ENCODE measurements around the gene NOD2.

Gene NOD2

DNA sequence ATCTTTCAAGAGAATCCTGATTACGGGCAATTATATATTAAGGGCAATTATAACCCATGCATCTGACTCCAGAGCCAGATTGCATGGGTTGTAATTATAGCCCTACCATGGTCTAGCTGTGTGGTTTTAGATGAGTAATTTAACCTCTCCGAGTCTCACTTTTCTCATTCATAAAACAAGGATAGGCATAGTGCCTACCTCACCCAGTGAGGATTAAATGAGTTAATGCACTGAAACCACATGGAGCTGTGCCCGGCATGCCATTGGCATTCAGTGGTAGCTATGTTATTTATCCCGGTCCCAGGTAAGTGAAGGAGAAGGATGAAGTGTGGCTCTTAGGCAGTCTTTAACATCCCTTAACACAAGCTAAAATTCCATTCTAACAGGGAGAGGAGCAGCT is 18.6 kb upstream of the NOD2 start:
- H3K4me3 ChIP-seq (ENCODE audit: low read length), result no peak overlapping the region
- no peaks in the 10 kb centered on the region for H3K27me3 ChIP-seq (ENCODE audit: control insufficient read depth, insufficient read depth, low read length)
- H3K9ac ChIP-seq (ENCODE audit: low read length), result no peak overlapping the region
- peaks cover 5% of the 10 kb centered on the region for H3K9me3 ChIP-seq (ENCODE audit: control insufficient read depth, low read length)
- H3K36me3 ChIP-seq (ENCODE audit: control insufficient read depth, insufficient read depth, low read length), result no peaks in the 10 kb centered on the region
- H3K4me1 ChIP-seq (ENCODE audit: control insufficient read depth, insufficient read depth, low read length), result no peaks in the 10 kb centered on the region

DNA sequence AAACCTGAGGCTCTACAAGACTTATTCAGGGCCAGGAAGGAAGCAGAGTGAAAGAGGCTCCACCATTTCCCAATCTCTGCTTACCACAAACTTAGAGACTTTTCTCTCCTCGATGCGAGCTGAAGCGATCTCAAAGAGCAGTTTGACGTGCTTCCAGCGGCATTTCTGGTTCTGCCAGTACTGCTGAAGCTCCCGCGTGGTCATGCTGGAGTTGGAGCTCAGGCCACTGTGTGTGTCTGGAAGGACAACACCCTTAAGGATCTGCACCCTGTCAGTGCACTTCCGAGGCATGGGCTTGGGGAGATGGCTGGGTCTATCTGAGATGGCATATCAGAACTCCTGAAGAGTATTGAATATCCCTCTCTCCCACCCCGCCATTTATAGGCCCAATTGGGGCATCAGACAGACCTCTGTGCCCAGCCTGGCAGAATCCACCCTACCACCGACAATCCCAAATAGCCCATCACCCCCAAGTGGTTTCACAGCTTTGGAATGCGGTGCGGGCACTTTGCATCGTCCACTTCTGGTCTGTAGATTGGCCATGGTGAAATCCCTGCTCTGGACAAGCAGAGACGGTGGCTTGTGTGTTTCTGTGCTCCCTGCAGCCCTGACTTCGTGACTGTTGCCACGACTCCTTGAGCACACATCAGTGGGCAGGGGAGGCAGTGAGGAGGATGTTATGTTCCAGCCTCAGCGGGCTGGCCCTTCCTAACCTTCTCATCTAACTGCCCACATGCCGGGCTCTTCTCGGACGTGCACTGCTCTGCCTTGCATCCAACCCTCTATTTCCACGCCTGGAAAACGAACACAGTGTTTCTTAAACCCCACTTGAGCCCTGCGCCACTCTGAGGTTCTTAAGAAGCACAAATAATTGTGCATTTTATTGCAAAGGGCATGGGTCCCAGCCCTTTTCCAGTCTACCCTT is 17.5 kb upstream of the NOD2 start:
- H3K4me1 ChIP-seq (ENCODE audit: control insufficient read depth, insufficient read depth, low read length), result no peaks in the 10 kb centered on the region
- no peak overlapping the region for H3K9ac ChIP-seq (ENCODE audit: low read length)

DNA sequence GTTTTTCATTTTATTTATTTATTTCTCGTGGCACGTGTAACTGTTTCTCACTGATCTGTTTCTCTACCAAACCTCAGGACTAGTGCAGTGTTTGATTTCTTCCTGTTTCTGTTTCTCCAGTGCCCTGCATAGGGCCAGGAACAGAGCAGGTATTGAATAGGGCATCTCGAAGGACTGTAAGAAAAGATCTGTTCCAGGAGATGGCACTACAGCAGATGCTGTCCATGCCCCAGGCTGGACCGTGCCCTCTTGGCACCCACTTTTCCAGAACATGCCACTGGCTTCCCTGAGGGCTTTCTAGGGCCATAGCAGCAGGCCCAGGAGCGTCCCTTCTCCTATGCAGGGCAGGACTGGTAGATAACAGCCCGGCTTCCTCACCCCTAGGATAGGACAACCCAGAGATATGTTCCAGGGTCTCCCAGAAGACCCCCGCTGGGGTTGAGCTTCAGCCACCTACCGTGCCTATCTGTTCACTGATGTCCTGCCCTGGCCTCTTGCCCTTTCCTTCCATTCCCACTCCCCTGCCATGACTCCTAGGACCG is 16.7 kb upstream of the NOD2 start:
- no peaks in the 10 kb centered on the region for H3K36me3 ChIP-seq (ENCODE audit: control insufficient read depth, insufficient read depth, low read length)
- H3K9ac ChIP-seq (ENCODE audit: low read length), result no peak overlapping the region
- no peak overlapping the region for H3K4me3 ChIP-seq (ENCODE audit: low read length)

More for the DNA sequence above, 17.5 kb upstream of the NOD2 start:
- peaks cover 5% of the 10 kb centered on the region for H3K9me3 ChIP-seq (ENCODE audit: control insufficient read depth, low read length)
- H3K4me3 ChIP-seq (ENCODE audit: low read length), result no peak overlapping the region
- no peaks in the 10 kb centered on the region for H3K36me3 ChIP-seq (ENCODE audit: control insufficient read depth, insufficient read depth, low read length)
- no peaks in the 10 kb centered on the region for H3K27me3 ChIP-seq (ENCODE audit: control insufficient read depth, insufficient read depth, low read length)

DNA sequence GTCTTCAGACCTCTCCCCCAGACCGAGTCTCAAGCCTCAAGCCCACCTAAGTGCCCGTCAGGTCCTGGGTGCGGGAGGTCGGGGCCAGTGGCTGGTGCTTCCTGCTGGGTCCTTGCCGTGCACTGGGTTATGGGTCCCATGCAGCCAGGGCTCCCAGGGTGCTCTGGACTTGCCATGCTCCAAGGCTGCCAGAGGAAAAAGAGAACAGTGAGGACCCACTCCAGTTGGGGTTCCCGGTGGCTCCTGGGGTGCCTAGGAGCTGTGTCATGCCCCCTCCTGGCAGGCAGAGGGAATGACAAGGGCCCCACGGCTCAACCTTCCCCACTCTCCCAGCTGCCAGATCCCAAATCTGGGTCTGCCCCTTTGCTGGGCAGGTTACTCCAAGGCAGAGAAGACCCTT is 16.1 kb upstream of the NOD2 start:
- H3K9me3 ChIP-seq (ENCODE audit: control insufficient read depth, low read length), result no peaks in the 10 kb centered on the region
- H3K4me1 ChIP-seq (ENCODE audit: control insufficient read depth, insufficient read depth, low read length), result no peaks in the 10 kb centered on the region
- H3K36me3 ChIP-seq (ENCODE audit: control insufficient read depth, insufficient read depth, low read length), result no peaks in the 10 kb centered on the region
- H3K4me3 ChIP-seq (ENCODE audit: low read length), result no peak overlapping the region
- no peak overlapping the region for H3K9ac ChIP-seq (ENCODE audit: low read length)
- H3K27me3 ChIP-seq (ENCODE audit: control insufficient read depth, insufficient read depth, low read length), result no peaks in the 10 kb centered on the region

More for the DNA sequence above, 16.7 kb upstream of the NOD2 start:
- peaks cover 3% of the 10 kb centered on the region for H3K9me3 ChIP-seq (ENCODE audit: control insufficient read depth, low read length)
- H3K4me1 ChIP-seq (ENCODE audit: control insufficient read depth, insufficient read depth, low read length), result no peaks in the 10 kb centered on the region
- H3K27me3 ChIP-seq (ENCODE audit: control insufficient read depth, insufficient read depth, low read length), result no peaks in the 10 kb centered on the region

DNA sequence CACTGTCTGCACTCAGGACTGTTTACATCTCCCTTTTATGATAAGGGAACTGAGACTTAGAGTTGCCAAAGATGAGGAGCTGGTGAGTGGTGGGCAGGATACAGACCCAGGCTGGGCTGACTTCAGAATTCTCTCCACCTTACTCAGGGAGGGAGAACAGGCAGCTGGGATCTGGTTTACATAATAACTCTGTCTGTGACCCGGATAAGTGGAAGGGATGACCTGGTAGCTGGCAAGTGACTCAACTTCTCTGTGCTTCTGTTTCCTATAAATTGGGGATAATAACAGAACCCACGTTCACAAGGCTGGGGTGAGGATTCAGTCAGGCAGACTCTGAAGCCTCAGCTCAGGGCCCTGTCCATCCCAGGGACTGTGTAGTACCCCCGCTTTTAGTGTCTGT is 14.9 kb upstream of the NOD2 start:
- no peaks in the 10 kb centered on the region for H3K4me1 ChIP-seq (ENCODE audit: control insufficient read depth, insufficient read depth, low read length)
- no peaks in the 10 kb centered on the region for H3K9me3 ChIP-seq (ENCODE audit: control insufficient read depth, low read length)
- H3K27me3 ChIP-seq (ENCODE audit: control insufficient read depth, insufficient read depth, low read length), result no peaks in the 10 kb centered on the region
- no peak overlapping the region for H3K9ac ChIP-seq (ENCODE audit: low read length)
- H3K36me3 ChIP-seq (ENCODE audit: control insufficient read depth, insufficient read depth, low read length), result no peaks in the 10 kb centered on the region
- H3K4me3 ChIP-seq (ENCODE audit: low read length), result no peak overlapping the region

DNA sequence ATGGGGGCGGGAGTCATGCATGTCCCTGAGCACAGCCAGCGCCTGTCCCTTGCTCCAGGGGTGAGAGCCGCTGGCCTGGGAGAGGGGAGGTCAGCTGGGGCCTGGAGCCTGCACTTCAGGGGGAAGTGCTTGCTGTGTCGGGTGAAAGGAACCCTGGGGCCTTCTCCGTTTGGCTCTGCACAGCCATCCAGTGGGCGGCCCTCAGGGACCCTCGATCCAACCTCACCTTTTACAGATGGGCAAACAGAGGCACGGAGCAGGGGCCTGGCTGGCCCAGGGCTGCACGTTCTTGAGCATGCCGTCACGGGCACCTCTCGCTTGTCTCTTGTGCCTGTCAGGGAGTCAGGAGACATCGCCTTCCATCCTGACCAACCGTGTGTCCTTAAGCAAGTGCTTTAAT is 14.1 kb upstream of the NOD2 start:
- Histone ChIP-seq H3K36me3 (ENCODE audit: control insufficient read depth, insufficient read depth, low read length) (no peaks in the 10 kb centered on the region), H3K9ac (ENCODE audit: low read length) (no peak overlapping the region), H3K27me3 (ENCODE audit: control insufficient read depth, insufficient read depth, low read length) (no peaks in the 10 kb centered on the region), H3K9me3 (ENCODE audit: control insufficient read depth, low read length) (no peaks in the 10 kb centered on the region), H3K4me3 (ENCODE audit: low read length) (no peak overlapping the region), H3K4me1 (ENCODE audit: control insufficient read depth, insufficient read depth, low read length) (no peaks in the 10 kb centered on the region)

DNA sequence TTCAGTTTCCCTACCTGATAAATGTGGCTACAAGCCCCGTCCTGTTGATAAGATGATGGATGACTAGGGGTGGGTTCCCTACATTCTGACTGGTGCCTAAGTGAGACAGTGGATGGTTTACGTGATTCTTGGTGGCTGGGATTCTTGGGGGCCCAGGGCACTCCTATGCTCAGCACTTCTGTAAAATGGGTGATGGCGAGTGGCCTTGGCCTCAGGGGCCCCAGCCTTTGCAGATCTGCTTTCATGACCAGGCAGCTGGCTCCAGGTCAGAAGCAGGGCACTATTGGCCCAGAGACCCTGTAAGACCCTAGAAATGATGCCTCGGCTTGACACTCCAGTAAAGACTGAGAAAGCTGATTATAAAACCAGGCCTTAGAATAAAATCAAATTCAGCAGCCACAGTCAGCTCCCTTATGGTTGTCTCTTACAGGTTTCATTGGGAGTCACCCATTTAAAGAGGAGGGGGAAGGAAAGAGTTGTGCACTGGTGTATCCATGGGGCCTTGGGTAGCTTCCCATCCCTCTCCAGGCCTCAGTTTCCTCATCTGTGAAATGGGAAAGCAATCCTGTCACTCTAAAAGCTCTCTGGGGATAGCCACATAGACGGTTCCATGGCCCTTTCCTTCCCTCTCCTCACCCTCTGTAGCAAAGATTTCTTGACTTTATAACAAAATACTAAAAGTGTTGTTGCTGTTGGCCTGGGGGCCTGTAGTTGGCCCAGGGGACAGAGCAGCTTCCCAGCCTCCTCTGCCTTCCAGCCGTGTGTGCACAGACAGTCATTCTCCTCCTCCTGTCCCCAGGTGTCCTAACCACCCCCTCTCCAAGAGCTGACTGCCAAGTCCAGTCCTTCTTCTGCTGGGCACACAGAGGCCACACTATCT is 13.5 kb upstream of the NOD2 start:
- no peak overlapping the region for H3K4me3 ChIP-seq (ENCODE audit: low read length)
- H3K9ac ChIP-seq (ENCODE audit: low read length), result peak overlapping the region; percentile 44
- no peaks in the 10 kb centered on the region for H3K4me1 ChIP-seq (ENCODE audit: control insufficient read depth, insufficient read depth, low read length)
- H3K36me3 ChIP-seq (ENCODE audit: control insufficient read depth, insufficient read depth, low read length), result no peaks in the 10 kb centered on the region
- no peaks in the 10 kb centered on the region for H3K27me3 ChIP-seq (ENCODE audit: control insufficient read depth, insufficient read depth, low read length)
- no peaks in the 10 kb centered on the region for H3K9me3 ChIP-seq (ENCODE audit: control insufficient read depth, low read length)

DNA sequence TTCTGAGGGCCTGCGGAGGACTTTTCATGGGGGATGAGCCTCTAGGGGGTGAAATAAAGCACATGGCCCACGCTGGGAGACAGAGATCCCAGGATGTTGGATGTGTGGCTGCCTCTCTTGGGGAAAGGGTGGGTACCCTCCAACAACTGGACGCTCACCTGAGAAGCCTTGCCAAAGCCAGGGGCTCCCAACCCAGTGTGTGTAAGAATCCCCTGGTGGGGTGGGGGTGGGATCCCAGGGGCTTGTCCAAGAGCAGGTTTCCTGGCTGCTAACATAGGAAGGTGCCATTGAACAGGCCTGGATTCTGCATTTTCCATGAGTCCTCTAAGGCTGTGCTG is 12.9 kb upstream of the NOD2 start:
- Histone ChIP-seq H3K9ac (ENCODE audit: low read length) (peak overlapping the region; percentile 44), H3K4me3 (ENCODE audit: low read length) (no peak overlapping the region), H3K36me3 (ENCODE audit: control insufficient read depth, insufficient read depth, low read length) (no peaks in the 10 kb centered on the region), H3K27me3 (ENCODE audit: control insufficient read depth, insufficient read depth, low read length) (no peaks in the 10 kb centered on the region), H3K9me3 (ENCODE audit: control insufficient read depth, low read length) (no peaks in the 10 kb centered on the region), H3K4me1 (ENCODE audit: control insufficient read depth, insufficient read depth, low read length) (no peaks in the 10 kb centered on the region)

DNA sequence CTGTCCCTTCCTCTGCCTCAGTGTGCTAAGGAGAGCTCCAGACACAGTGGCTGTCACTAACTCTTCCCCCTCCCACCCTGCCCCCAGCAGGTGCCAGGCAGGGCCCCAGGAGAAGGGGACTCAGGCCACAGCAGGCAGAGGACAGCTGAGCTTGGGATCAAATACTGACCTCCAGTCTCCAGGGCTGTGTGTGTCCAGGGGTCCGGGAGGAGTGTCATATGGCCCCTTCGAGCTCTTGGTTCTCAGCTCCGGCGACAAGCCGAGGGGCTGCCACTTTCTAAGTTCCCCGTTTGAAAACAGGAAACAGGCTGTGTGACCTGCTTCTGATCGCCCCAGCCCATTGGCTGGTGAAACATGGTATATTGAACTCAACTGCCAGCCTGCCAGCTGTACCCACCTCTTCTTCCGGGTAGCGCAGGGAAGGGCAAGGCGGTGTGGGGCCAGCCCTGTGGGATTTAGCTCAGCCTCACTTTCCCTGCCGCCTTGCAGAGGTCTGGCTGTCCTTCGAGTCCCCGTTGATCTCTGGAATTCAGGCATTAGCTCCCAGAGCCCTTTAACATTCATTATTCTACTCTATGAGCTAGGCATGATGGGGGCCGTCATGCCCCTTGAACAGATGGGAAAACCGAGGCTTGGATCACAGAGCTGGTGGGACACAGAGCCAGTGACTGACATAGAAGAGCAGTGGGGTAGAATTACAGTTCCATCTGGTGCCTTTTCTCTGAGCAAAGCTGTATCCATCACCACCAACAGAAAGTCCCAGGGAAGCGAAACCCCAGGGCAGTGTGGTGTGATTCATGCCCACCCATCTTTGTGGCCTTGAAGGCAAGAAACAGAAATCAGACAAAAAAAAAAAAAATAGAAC is 12.2 kb upstream of the NOD2 start, which contains the start of gene SNX20:
Gene SNX20, minus strand, starts transcription at position 292 of the 865 bp plus-strand sequence. CDS start 3,786 bp downstream, outside the sequence.
- no peaks in the 10 kb centered on the region for H3K36me3 ChIP-seq (ENCODE audit: control insufficient read depth, insufficient read depth, low read length)
- H3K9ac ChIP-seq (ENCODE audit: low read length), result peak within 1 kb of the TSS; percentile 44
- H3K4me1 ChIP-seq (ENCODE audit: control insufficient read depth, insufficient read depth, low read length), result no peaks in the 10 kb centered on the region
- H3K4me3 ChIP-seq (ENCODE audit: low read length), result no peak within 1 kb of the TSS
- H3K9me3 ChIP-seq (ENCODE audit: control insufficient read depth, low read length), result no peaks in the 10 kb centered on the region
- H3K27me3 ChIP-seq (ENCODE audit: control insufficient read depth, insufficient read depth, low read length), result no peaks in the 10 kb centered on the region

DNA sequence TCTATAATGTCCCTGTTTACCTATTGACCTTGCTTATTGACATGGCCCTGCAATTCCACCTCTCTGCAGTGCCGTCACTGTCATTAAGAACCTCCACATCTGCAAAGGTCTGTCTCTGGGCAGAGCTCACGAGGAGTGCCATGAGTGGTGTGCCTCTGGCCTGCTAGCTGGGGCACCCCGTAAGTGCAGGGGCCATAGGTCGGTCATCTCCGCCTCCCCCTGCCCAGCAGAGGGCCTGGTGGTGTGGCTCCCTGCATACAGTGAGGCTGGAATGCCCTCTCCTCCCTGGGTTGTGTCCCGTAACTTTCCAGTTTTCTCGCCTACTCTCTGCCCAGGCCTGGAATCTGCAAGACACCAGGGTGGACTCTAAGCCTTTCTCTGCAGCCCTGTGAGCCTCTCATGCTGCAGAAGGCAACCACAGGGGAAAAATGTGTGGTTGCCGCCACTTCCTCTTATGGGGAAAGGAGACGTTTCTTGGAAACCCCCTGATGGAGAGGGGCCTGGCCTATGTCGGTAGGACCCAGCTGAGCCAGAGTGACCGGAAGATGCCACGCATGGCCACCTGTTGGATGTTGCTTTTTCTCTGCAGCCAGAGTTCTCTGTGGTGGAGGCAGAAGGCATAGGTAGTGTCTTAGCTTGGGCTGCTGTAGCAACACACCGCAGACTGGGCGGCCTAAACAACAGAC is 9.6 kb upstream of the NOD2 start:
- H3K27me3 ChIP-seq (ENCODE audit: control insufficient read depth, insufficient read depth, low read length), result no peaks in the 10 kb centered on the region
- H3K4me1 ChIP-seq (ENCODE audit: control insufficient read depth, insufficient read depth, low read length), result no peaks in the 10 kb centered on the region
- no peak overlapping the region for H3K4me3 ChIP-seq (ENCODE audit: low read length)
- no peaks in the 10 kb centered on the region for H3K36me3 ChIP-seq (ENCODE audit: control insufficient read depth, insufficient read depth, low read length)
- H3K9me3 ChIP-seq (ENCODE audit: control insufficient read depth, low read length), result no peaks in the 10 kb centered on the region
- H3K9ac ChIP-seq (ENCODE audit: low read length), result no peak overlapping the region
